Peyer's patch (tissue), 4 donors: ENCODE measurements around the gene SPATS1. TPM values are rescaled to one million over a fixed set of nuclear protein-coding genes. Genes with fewer than 3 reads are reported as not detected.
A peak's percentile ranks its signal among the peaks of the same experiment; 100 is the strongest.

ENCODE experiments used
- DNase-seq, 3 donors: peaks; one replicate each; pipeline ENCODE4 v3.0.0-alpha.2; 2017 to 2019
- H3K27ac ChIP-seq, 4 donors: fragments of 200-600 bp; sonication (generic); one replicate each; pipeline ENCODE4 v1.5.1; 2016 to 2019
- H3K27me3 ChIP-seq, 2 donors: fragments of 200-600 bp; sonication (generic); one replicate each; pipeline ENCODE4 v1.5.1; 2019
- H3K36me3 ChIP-seq, 3 donors: fragments of 200-600 bp; sonication (generic); one replicate each; pipeline ENCODE4 v1.5.1; 2016 to 2019
- H3K4me1 ChIP-seq, 4 donors: fragments of 200-600 bp; sonication (generic); one replicate each; pipeline ENCODE4 v1.5.1; 2016 to 2019
- H3K4me3 ChIP-seq, 4 donors: fragments of 200-600 bp; sonication (generic); 1 replicate in 3 of 4; 2 replicates in 1 of 4; pipeline ENCODE4 v1.5.1; 2016 to 2019; ENCODE audit warnings: mild to moderate bottlenecking in 1 of 4
- H3K9me3 ChIP-seq, 4 donors: fragments of 200-600 bp; sonication (generic); one replicate each; pipeline ENCODE4 v1.5.1; 2016 to 2019; ENCODE audit warnings: mild to moderate bottlenecking in 1 of 4
- POLR2A ChIP-seq, 2 donors: fragments of 450-650 bp; IDR thresholded peaks; one replicate each; pipeline ENCODE4 v1.5.1; 2017; ENCODE audit warnings: antibody characterized with exemption in 2 of 2, mild to moderate bottlenecking in 2 of 2, moderate library complexity in 2 of 2
- total RNA-seq, 4 donors: library from RNA; depleted of rRNA; stranded (reverse); fragments of >200 nt; gene quantifications; one replicate each; pipeline ENCODE4 v1.1.0, GENCODE V29; 2016
- TF ChIP-seq, protein P1 (sequence below), 6 experiments: fragments of 450-650 bp in 4 of 6; fragments of 200-600 bp in 2 of 6; sonication (generic) in 1 of 6; IDR thresholded peaks; one replicate each; pipeline ENCODE4 v1.5.1; 2017 to 2019; ENCODE audit warnings: antibody characterized with exemption in 6 of 6, mild to moderate bottlenecking in 3 of 6, moderate library complexity in 1 of 6

The SPATS1 gene
- not detected for total RNA-seq

- Histone ChIP-seq H3K4me1 (peaks cover 0 to 3% (median 0%) of the 10 kb centered on the region in 4 donors), H3K9me3 (no peaks in the 10 kb centered on the region), H3K27me3 (no peaks in the 10 kb centered on the region), H3K4me3 (peak within 1 kb of the TSS in 2 of 4 donors; percentile 24 to 32), H3K36me3 (no peaks in the 10 kb centered on the region), H3K27ac (no peak within 1 kb of the TSS)
- TF ChIP-seq, protein P1, sequence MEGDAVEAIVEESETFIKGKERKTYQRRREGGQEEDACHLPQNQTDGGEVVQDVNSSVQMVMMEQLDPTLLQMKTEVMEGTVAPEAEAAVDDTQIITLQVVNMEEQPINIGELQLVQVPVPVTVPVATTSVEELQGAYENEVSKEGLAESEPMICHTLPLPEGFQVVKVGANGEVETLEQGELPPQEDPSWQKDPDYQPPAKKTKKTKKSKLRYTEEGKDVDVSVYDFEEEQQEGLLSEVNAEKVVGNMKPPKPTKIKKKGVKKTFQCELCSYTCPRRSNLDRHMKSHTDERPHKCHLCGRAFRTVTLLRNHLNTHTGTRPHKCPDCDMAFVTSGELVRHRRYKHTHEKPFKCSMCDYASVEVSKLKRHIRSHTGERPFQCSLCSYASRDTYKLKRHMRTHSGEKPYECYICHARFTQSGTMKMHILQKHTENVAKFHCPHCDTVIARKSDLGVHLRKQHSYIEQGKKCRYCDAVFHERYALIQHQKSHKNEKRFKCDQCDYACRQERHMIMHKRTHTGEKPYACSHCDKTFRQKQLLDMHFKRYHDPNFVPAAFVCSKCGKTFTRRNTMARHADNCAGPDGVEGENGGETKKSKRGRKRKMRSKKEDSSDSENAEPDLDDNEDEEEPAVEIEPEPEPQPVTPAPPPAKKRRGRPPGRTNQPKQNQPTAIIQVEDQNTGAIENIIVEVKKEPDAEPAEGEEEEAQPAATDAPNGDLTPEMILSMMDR (IDR thresholded peaks at IDR 0.05), result no peak
- TF ChIP-seq POLR2A (IDR thresholded peaks at IDR 0.05), result no peak
- DNase-seq, result no peak
These were observed at the start of gene SPATS1 for GRCh38 chr6:44342489-44342888. Gene SPATS1 (plus strand): TSS chr6:44342650. CDS start chr6:44343096, 446 bp downstream.

GRCh38 chr6:44292661-44293365, 49.6 kb upstream of the SPATS1 start:
- DNase-seq, result no peak

GRCh38 chr6:44294832-44295791, 47.3 kb upstream of the SPATS1 start:
- no peak overlapping the region for H3K4me3 ChIP-seq
- no peaks in the 10 kb centered on the region for H3K36me3 ChIP-seq
- peaks cover 2 to 15% (median 9%) of the 10 kb centered on the region in 4 donors for H3K4me1 ChIP-seq
- TF ChIP-seq, protein P1 (IDR thresholded peaks at IDR 0.05), result no peak
- no peak for TF ChIP-seq POLR2A (IDR thresholded peaks at IDR 0.05)
- no peak overlapping the region for H3K27ac ChIP-seq
- H3K27me3 ChIP-seq, result peaks cover 0 to 14% of the 10 kb centered on the region in 2 donors
- no peaks in the 10 kb centered on the region for H3K9me3 ChIP-seq
- DNase-seq, result no peak

More at GRCh38 chr6:44292661-44293365, 49.6 kb upstream of the SPATS1 start:
- Histone ChIP-seq H3K9me3 (no peaks in the 10 kb centered on the region), H3K4me3 (no peak overlapping the region), H3K36me3 (no peaks in the 10 kb centered on the region), H3K4me1 (peaks cover under 1 to 10% (median 7%) of the 10 kb centered on the region in 4 donors), H3K27me3 (peaks cover 0 to 14% of the 10 kb centered on the region in 2 donors), H3K27ac (no peak overlapping the region)
- TF ChIP-seq, protein P1 (IDR thresholded peaks at IDR 0.05), result no peak
- no peak for TF ChIP-seq POLR2A (IDR thresholded peaks at IDR 0.05)

DNA sequence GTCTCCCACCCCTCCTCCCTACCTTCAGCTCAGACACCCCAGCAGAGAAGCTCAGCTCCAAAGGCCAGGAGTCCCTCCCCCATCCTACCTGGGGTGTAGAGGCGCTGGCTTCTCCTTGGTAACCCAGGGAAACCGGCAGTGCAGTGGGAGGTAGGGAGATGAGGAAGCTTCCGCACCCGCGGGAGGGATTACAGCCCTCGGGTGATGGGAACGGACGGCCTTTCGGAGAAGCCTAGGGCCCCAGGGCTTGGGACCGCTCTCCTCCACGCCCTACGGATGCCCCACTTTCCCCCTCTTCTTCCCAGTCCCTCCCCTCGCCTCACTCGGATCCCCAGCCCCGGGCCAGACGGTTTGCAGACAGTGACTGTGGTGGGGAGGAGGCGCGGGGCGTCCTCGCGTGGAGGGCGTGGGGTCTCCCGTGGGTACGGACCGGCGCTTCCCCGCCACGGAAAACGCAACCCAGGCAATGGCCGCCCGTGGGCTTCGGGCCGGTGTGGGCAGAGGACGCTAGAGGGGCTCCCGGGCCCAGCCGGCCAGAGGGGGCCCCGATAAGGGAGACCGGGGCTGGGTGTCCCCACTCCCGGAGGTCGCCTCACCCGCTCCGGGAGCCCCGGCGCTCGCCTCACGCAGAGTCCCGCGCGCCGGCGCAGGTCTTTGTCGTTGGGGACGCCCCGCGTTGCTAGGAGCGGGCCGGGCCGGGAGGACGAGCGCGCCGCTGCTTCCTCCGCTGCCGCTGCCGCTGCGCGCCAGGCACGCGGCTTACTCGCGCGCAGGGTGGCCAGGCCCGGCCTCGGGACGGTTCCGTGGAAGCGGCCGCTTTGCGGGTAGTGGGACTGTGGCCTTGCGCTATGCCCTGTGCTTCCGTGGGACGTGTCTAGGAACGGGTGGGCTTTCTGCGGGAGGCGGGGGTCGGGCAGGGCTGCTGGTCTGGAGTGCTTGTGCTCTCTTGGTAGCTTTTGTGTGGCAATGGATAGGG, 45.1 kb upstream of the SPATS1 start:
- Histone ChIP-seq H3K4me3 (peak overlapping the region; percentile 18 to 58 (median 48)), H3K4me1 (peaks cover 2 to 15% (median 9%) of the 10 kb centered on the region in 4 donors), H3K36me3 (peaks cover 0 to 21% (median 0%) of the 10 kb centered on the region in 3 donors), H3K27me3 (peaks cover 0 to 14% of the 10 kb centered on the region in 2 donors), H3K9me3 (no peaks in the 10 kb centered on the region), H3K27ac (no peak overlapping the region)
- TF ChIP-seq, protein P1 (IDR thresholded peaks at IDR 0.05), result no peak
- TF ChIP-seq POLR2A (IDR thresholded peaks at IDR 0.05), result no peak
- DNase-seq, result no peak
